HG03097 (cell line): Measurements from ENCODE around the gene SRM.
A peak's percentile ranks its signal among the peaks of the same experiment; 100 is the strongest.
"Not testable (repeated sequence)": the region's sequence is repeated elsewhere in the genome, so short reads cannot be mapped to it uniquely, and the experiment has no call there.

Experiments
- ATAC-seq: cut with Tn5 transposase; IDR thresholded peaks from one replicate; pipeline ENCODE4 v1.9.1; 2021; ENCODE audit not compliant: unreplicated experiment, low FRiP score

SRM gene

GRCh38 chr1:11024154-11024873 is 35.5 kb downstream of the SRM start:
- ATAC-seq: no peak

- ATAC-seq: no peak
Measured at GRCh38 chr1:11023201-11023600, 36.6 kb downstream of the SRM start.

- ATAC-seq: no peak
Measured at GRCh38 chr1:11019971-11020370, 39.8 kb downstream of the SRM start.

GRCh38 chr1:11019358-11019757 is 40.5 kb downstream of the SRM start:
- not testable (repeated sequence) for ATAC-seq

- no peak for ATAC-seq
Measured at GRCh38 chr1:11013160-11013531, 46.7 kb downstream of the SRM start.

GRCh38 chr1:11012260-11013159 is 47.3 kb downstream of the SRM start, which contains the start of gene TARDBP:
TSS of gene TARDBP (plus strand) at chr1:11012654. CDS start at chr1:11013728, 1,074 bp downstream.
- ATAC-seq: peak; percentile 82
